Measurements from ENCODE around the gene ZNF790.

ZNF790 gene

GRCh38 chr19:36772311-36773222 is 65.6 kb downstream of the ZNF790 start, which contains the start of gene ZNF850:
ZNF850 (minus strand) TSS chr19:36772807; CDS start chr19:36762606, 10,201 bp downstream.
- TF ChIP-seq, protein P1, sequence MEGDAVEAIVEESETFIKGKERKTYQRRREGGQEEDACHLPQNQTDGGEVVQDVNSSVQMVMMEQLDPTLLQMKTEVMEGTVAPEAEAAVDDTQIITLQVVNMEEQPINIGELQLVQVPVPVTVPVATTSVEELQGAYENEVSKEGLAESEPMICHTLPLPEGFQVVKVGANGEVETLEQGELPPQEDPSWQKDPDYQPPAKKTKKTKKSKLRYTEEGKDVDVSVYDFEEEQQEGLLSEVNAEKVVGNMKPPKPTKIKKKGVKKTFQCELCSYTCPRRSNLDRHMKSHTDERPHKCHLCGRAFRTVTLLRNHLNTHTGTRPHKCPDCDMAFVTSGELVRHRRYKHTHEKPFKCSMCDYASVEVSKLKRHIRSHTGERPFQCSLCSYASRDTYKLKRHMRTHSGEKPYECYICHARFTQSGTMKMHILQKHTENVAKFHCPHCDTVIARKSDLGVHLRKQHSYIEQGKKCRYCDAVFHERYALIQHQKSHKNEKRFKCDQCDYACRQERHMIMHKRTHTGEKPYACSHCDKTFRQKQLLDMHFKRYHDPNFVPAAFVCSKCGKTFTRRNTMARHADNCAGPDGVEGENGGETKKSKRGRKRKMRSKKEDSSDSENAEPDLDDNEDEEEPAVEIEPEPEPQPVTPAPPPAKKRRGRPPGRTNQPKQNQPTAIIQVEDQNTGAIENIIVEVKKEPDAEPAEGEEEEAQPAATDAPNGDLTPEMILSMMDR (IDR thresholded peaks at IDR 0.05; ENCODE audit: extremely low read depth, insufficient read depth, missing control alignments): no peak
- DNase-seq (ENCODE audit: low spot score): peak; percentile 90
- in situ Hi-C loops (cut with MboI; ENCODE audit: low pct_unique_long_range_greater_than_20kb, low sequenced_read_pairs, unreplicated experiment): no loop called here

GRCh38 chr19:36771261-36772231 is 66.6 kb downstream of the ZNF790 start:
- in situ Hi-C loops (cut with MboI; ENCODE audit: low pct_unique_long_range_greater_than_20kb, low sequenced_read_pairs, unreplicated experiment): no loop called here
- peak; percentile 69 for DNase-seq (ENCODE audit: low spot score)
- TF ChIP-seq, protein P1 (IDR thresholded peaks at IDR 0.05; ENCODE audit: extremely low read depth, insufficient read depth, missing control alignments): no peak
